NCI-H1105 (cell line): ENCODE measurements around the gene PSMC3.

Experiments used
- DNase-seq: peaks from one replicate; lab custom pipeline; 2025; lab: John Stamatoyannopoulos, UW

The PSMC3 gene

GRCh38 chr11:47413908-47414684, 12.1 kb downstream of the PSMC3 start:
- no peak for DNase-seq

- no peak for DNase-seq
Observed at GRCh38 chr11:47413351-47413750, 12.9 kb downstream of the PSMC3 start.

- no peak for DNase-seq
Observed at GRCh38 chr11:47411884-47412746, 14.1 kb downstream of the PSMC3 start.

GRCh38 chr11:47410370-47411264, 15.6 kb downstream of the PSMC3 start:
- DNase-seq, result no peak

GRCh38 chr11:47409440-47410369, 16.5 kb downstream of the PSMC3 start:
- DNase-seq, result no peak

- DNase-seq, result no peak
Observed at GRCh38 chr11:47408598-47409439, 17.4 kb downstream of the PSMC3 start.

- DNase-seq, result peak; percentile 91
Observed at GRCh38 chr11:47407746-47408590, 18.3 kb downstream of the PSMC3 start, which contains the start of gene SLC39A13. Gene SLC39A13 (plus strand): TSS chr11:47408590. CDS start chr11:47410095, 1,505 bp downstream.

- DNase-seq, result no peak
Observed at GRCh38 chr11:47406896-47407745, 19.1 kb downstream of the PSMC3 start.

GRCh38 chr11:47403571-47403970, 22.7 kb downstream of the PSMC3 start:
- no peak for DNase-seq

GRCh38 chr11:47403135-47403534, 23.1 kb downstream of the PSMC3 start:
- no peak for DNase-seq

GRCh38 chr11:47400768-47401279, 25.4 kb downstream of the PSMC3 start:
- no peak for DNase-seq

GRCh38 chr11:47399860-47400767, 26.1 kb downstream of the PSMC3 start:
- no peak for DNase-seq

GRCh38 chr11:47398551-47398950, 27.7 kb downstream of the PSMC3 start:
- no peak for DNase-seq

- DNase-seq, result no peak
Observed at GRCh38 chr11:47398011-47398410, 28.2 kb downstream of the PSMC3 start.

- no peak for DNase-seq
Observed at GRCh38 chr11:47396049-47396320, 30.3 kb downstream of the PSMC3 start.

GRCh38 chr11:47395223-47396048, 30.8 kb downstream of the PSMC3 start:
- no peak for DNase-seq
